Gastroesophageal sphincter (tissue), 4 donors: ENCODE data around the gene PTPN6. TPM values are rescaled to one million over a fixed set of nuclear protein-coding genes. Genes with fewer than 3 reads are reported as not detected.
"Not testable (repeated sequence)": the region's sequence is repeated elsewhere in the genome, so short reads cannot be mapped to it uniquely, and the experiment has no call there.

Experiments used
- ATAC-seq: fragments of 150-250 bp; one replicate; pipeline ENCODE4 v1.9.1; 2016; ENCODE audit warnings: mild to moderate bottlenecking, moderate library complexity
- H3K27ac ChIP-seq, 4 donors: fragments of 200-600 bp; sonication (generic) in 3 of 4; 1 replicate in 3 of 4; 2 replicates in 1 of 4; pipeline ENCODE4 v1.5.1; 2016 to 2019
- H3K27me3 ChIP-seq: fragments of 200-600 bp; sonication (generic); one replicate; pipeline ENCODE4 v1.5.1; 2019
- H3K36me3 ChIP-seq, 2 donors: fragments of 200-600 bp; sonication (generic); one replicate each; pipeline ENCODE4 v1.5.1; 2019; ENCODE audit warnings: control low read depth in 1 of 2
- H3K4me1 ChIP-seq, 3 donors: fragments of 200-600 bp; sonication (generic); 1 replicate in 2 of 3; 2 replicates in 1 of 3; pipeline ENCODE4 v1.5.1; 2016 to 2019; ENCODE audit warnings: control low read depth in 2 of 3
- H3K4me3 ChIP-seq, 2 donors: fragments of 200-600 bp; sonication (generic); one replicate each; pipeline ENCODE4 v1.5.1; 2019; ENCODE audit warnings: mild to moderate bottlenecking in 1 of 2, moderate library complexity in 1 of 2
- H3K9me3 ChIP-seq, 3 donors: fragments of 200-600 bp; sonication (generic); one replicate each; pipeline ENCODE4 v1.5.1; 2017 to 2019; ENCODE audit warnings: control low read depth in 2 of 3
- EP300 ChIP-seq: sonication (generic); formaldehyde crosslinking; IDR thresholded peaks from one replicate; pipeline ENCODE4 v1.6.1; 2017; ENCODE audit warnings: antibody characterized with exemption, mild to moderate bottlenecking
- POLR2A ChIP-seq, 2 donors: fragments of 450-650 bp; IDR thresholded peaks; one replicate each; pipeline ENCODE4 v1.6.1; 2017; ENCODE audit warnings: antibody characterized with exemption in 2 of 2, mild to moderate bottlenecking in 2 of 2, moderate library complexity in 1 of 2
- POLR2AphosphoS5 ChIP-seq: sonication (generic); formaldehyde crosslinking; IDR thresholded peaks from one replicate; pipeline ENCODE4 v1.6.1; 2017; ENCODE audit warnings: antibody characterized with exemption
- WGBS, 2 donors: methylation state at CpG; one replicate each; pipeline ENCODE4 v1.1.5; 2018; ENCODE audit warnings: low coverage in 1 of 2; 5-methylcytosine and 5-hydroxymethylcytosine counted together
- total RNA-seq, 4 donors: library from RNA; depleted of rRNA; stranded (reverse); fragments of >200 nt; gene quantifications; one replicate each; pipeline ENCODE4 v1.1.0, GENCODE V29; 2016
- TF ChIP-seq, protein P1 (sequence below), 4 experiments: fragments of 200-600 bp in 2 of 4; fragments of 450-650 bp in 2 of 4; sonication (generic) in 1 of 4; IDR thresholded peaks; one replicate each; pipeline ENCODE4 v1.5.1; 2017 to 2019; ENCODE audit warnings: antibody characterized with exemption in 4 of 4, mild to moderate bottlenecking in 2 of 4, moderate library complexity in 2 of 4

Gene PTPN6
- total RNA-seq, 4 donors from 2014 or later: 2.6 to 15.9 (median 7.5) TPM

DNA sequence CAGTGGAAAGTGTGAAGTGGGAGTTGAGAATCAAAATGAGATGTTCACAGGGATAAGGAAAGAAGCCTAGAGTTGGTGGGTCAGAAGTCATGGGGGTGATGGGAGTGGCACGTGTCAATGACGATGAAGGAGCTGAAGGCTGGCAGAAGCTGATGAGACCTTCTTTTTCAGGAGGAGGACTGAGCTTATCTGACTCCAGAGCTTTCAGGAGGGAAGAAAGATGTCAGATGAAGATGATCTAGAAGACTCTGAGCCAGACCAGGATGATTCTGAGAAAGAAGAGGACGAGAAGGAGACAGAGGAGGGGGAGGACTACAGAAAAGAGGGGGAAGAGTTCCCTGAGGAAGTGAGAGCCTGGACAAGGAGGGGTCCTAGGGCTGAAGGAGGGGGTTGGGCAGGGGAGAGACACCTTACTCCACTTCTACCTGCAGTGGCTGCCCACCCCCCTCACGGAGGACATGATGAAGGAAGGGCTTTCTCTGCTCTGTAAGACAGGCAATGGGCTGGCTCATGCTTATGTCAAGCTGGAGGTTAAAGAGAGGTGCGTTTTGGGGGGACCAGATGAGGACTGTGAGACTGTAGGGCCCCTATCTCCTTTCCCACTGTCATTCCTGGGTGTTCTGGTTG, 45.6 kb upstream of the PTPN6 start:
- peak overlapping the region in 3 of 4 donors; percentile 77 to 88 (median 84) for H3K27ac ChIP-seq
- no peak for ATAC-seq

DNA sequence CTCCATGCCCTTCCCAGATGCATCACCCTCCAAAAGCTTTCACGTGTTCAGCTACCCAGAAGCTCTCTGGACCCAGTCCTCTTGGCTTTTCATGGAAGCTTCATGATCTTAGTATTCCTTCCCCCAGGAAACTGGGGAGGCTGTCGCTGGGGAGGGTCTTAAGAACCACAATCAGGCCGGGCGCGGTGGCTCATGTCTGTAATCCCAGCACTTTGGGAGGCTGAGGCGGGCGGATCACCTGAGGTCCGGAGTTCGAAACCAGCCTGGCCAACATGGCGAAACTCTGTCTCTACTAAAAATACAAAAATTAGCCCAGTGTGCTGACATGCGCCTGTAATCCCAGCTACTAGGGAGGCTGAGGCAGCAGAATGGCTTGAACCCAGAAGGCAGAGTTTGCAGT, 43.0 kb upstream of the PTPN6 start:
- H3K27ac ChIP-seq, H3K4me3 ChIP-seq, ATAC-seq, H3K9me3 ChIP-seq, H3K27me3 ChIP-seq: not testable (repeated sequence)
- peaks cover 0 to 16% (median 3%) of the 10 kb centered on the region in 3 donors for H3K4me1 ChIP-seq
- 100% methylated on average over 1 of the region's 11 CpGs; no CpG with 5 or more reads in 1 of the 2 donors for WGBS, 2 donors
- peaks cover 0 to 24% of the 10 kb centered on the region in 2 donors for H3K36me3 ChIP-seq

More for the DNA sequence above, 45.6 kb upstream of the PTPN6 start:
- Histone ChIP-seq H3K36me3 (peaks cover 0 to 24% of the 10 kb centered on the region in 2 donors), H3K4me3 (peak overlapping the region in 1 of 2 donors; percentile 73), H3K4me1 (peaks cover 0 to 16% (median 3%) of the 10 kb centered on the region in 3 donors), H3K27me3 (no peaks in the 10 kb centered on the region), H3K9me3 (no peaks in the 10 kb centered on the region)
- no peak for TF ChIP-seq POLR2AphosphoS5
- no peak for TF ChIP-seq POLR2A (IDR thresholded peaks at IDR 0.05)
- TF ChIP-seq, protein P1, sequence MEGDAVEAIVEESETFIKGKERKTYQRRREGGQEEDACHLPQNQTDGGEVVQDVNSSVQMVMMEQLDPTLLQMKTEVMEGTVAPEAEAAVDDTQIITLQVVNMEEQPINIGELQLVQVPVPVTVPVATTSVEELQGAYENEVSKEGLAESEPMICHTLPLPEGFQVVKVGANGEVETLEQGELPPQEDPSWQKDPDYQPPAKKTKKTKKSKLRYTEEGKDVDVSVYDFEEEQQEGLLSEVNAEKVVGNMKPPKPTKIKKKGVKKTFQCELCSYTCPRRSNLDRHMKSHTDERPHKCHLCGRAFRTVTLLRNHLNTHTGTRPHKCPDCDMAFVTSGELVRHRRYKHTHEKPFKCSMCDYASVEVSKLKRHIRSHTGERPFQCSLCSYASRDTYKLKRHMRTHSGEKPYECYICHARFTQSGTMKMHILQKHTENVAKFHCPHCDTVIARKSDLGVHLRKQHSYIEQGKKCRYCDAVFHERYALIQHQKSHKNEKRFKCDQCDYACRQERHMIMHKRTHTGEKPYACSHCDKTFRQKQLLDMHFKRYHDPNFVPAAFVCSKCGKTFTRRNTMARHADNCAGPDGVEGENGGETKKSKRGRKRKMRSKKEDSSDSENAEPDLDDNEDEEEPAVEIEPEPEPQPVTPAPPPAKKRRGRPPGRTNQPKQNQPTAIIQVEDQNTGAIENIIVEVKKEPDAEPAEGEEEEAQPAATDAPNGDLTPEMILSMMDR (IDR thresholded peaks at IDR 0.05): no peak
- TF ChIP-seq EP300: no peak
- WGBS, 2 donors: 61 to 73% methylated on average over 2 to 4 of the region's 5 CpGs

DNA sequence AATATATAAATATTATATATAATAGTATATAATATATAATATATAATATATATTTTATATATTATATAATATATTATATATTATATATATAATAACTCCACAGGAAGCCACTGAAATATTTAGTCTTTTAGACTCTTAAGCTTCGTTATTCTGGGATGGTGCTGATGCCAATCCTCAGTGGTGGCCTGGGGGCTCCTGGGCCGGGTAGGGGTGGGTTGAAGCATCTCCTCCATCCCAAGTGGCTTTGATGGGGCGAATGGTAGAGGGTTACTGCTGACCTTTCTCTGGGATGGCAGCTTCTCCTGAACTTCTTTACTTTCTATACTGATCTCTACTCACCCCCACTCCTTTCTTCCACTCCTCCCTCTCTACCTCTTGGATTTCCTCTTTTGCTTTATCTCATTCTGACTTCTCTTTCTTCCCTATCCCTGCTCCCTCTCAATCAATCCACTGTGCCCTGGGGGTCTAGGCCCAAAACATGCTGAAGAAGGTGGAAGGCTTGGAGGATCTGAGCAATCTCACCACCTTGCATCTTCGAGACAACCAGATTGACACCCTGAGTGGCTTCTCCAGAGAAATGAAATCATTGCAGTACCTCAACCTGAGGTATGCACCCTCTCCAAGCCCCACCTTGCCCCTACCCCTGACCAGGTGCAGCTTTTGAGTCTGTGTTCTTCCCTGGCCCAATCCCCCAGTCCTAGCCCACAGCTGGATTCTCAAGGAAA, 41.6 kb upstream of the PTPN6 start:
- no peak for ATAC-seq
- Histone ChIP-seq H3K27ac (no peak overlapping the region), H3K4me3 (no peak overlapping the region), H3K4me1 (peaks cover 0 to 21% (median 4%) of the 10 kb centered on the region in 3 donors), H3K27me3 (no peaks in the 10 kb centered on the region), H3K9me3 (no peaks in the 10 kb centered on the region), H3K36me3 (peaks cover 0 to 24% of the 10 kb centered on the region in 2 donors)
- no peak for TF ChIP-seq POLR2AphosphoS5
- TF ChIP-seq, protein P1 (IDR thresholded peaks at IDR 0.05): no peak
- no peak for TF ChIP-seq EP300
- TF ChIP-seq POLR2A (IDR thresholded peaks at IDR 0.05): no peak
- 88 to 100% methylated on average over 2 to 3 of the region's 4 CpGs for WGBS, 2 donors

DNA sequence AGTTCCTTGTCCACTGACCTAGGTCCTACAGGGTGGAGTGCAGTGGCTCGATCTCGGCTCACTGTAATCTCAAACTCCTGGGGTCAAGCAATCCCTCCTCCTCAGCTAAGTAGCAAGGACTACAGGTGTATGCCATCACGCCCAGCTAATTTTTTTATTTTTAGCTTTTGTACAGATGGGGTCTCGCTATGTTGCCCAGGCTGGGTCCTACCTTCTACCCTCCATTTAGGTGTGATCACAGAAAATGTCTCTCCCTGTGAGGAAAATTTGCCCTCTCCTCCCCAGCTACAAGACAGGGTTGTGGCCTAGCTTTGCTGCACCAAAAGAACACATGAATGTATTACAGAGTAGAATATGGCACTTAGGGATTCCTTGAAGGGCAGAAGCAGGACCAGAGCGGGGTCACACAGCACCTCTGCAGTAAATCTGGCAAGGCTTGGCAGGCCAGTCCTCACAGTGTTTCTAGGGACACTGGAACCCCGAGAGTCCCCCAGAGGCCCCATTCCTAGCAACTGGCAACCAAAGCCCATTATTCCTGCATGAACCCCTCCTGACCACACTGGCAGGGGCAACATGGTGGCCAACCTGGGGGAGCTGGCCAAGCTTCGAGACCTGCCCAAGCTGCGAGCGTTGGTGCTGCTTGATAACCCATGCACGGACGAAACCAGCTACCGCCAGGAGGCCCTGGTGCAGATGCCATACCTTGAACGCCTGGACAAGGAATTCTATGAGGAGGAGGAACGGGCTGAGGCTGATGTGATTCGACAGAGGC, 38.8 kb upstream of the PTPN6 start:
- Histone ChIP-seq H3K27me3 (no peaks in the 10 kb centered on the region), H3K36me3 (peaks cover 0 to 21% of the 10 kb centered on the region in 2 donors), H3K27ac (no peak overlapping the region), H3K9me3 (no peaks in the 10 kb centered on the region), H3K4me1 (peaks cover 0 to 31% (median 15%) of the 10 kb centered on the region in 3 donors), H3K4me3 (no peak overlapping the region)
- 87 to 88% methylated on average over 7 to 8 of the region's 15 CpGs for WGBS, 2 donors
- no peak for TF ChIP-seq EP300
- TF ChIP-seq, protein P1 (IDR thresholded peaks at IDR 0.05): no peak
- TF ChIP-seq POLR2AphosphoS5: no peak
- no peak for TF ChIP-seq POLR2A (IDR thresholded peaks at IDR 0.05)
- no peak for ATAC-seq

DNA sequence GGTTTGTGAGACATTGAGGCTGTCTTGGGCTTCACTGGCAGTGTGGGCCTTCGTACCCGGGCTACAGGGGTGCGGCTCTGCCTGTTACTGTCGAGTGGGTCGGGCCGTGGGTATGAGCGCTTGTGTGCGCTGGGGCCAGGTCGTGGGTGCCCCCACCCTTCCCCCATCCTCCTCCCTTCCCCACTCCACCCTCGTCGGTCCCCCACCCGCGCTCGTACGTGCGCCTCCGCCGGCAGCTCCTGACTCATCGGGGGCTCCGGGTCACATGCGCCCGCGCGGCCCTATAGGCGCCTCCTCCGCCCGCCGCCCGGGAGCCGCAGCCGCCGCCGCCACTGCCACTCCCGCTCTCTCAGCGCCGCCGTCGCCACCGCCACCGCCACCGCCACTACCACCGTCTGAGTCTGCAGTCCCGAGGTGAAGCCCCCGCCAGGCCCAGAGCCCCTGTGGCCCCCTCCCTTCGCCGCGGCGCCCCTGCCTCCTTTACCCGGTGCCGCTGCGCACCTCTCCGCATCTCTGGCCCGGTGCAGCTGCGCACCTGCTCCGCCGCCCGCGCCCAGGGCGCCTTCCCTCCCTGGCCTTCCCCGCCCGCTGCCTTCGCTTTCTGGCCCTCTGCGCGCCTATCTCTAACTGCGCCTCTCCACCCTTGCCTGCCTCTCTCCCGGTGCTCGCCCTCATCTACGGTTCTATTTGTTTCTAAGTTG, 36.8 kb upstream of the PTPN6 start, which contains the start of gene ENO2:
TSS of gene ENO2 (plus strand) at position 335 of the 701 bp plus-strand sequence. CDS start 1,253 bp downstream, outside the sequence.
- no peaks in the 10 kb centered on the region for H3K9me3 ChIP-seq
- TF ChIP-seq EP300 (no peak), POLR2A (IDR thresholded peaks at IDR 0.05) (peak; percentile 40 to 54), POLR2AphosphoS5 (peak; percentile 26)
- TF ChIP-seq, protein P1 (IDR thresholded peaks at IDR 0.05): peak in 1 of 4 experiments; percentile 24
- peak; percentile 96 for ATAC-seq
- H3K27me3 ChIP-seq: no peaks in the 10 kb centered on the region
- H3K4me1 ChIP-seq: peaks cover 0 to 31% (median 15%) of the 10 kb centered on the region in 3 donors
- peak within 1 kb of the TSS; percentile 65 to 87 for H3K4me3 ChIP-seq
- whole genome bisulfite sequencing, 2 donors: 0% methylated on average over 14 to 15 of the region's 68 CpGs
- peaks cover 0 to 34% of the 10 kb centered on the region in 2 donors for H3K36me3 ChIP-seq
- H3K27ac ChIP-seq: peak within 1 kb of the TSS; percentile 58 to 92 (median 90)
